ENCODE results near the gene KMO. TPM values are rescaled to one million over a fixed set of nuclear protein-coding genes. Genes with fewer than 3 reads are reported as not detected.

KMO gene
- total RNA-seq, 6 experiments from 2014 or later = 25.4 to 57.3 (median 28.3) TPM

DNA sequence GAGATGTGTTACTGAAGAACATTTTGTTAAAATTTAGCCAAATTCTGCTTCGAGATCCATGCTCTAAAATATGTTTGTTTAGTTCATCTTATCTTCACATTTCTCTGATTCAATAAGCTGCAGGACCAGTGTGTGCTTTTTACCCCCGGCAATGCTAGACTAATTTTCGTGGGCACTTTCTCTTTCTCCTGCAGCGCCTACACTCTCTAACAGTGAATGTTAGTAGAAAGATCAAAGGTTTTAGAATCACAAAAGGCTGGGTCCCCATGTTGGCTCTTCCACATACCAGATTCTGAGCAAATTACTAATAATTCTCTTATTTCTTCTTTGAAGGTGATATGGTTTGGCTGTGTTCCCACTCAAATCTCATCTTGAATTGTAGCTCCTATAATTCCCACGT, 99.5 kb downstream of the KMO start:
- ATAC-seq (peak; percentile 57 to 75 (median 70)), DNase-seq (no peak)
- no peak for TF ChIP-seq CTCF (IDR thresholded peaks at IDR 0.05)
- TF ChIP-seq POLR2A (IDR thresholded peaks at IDR 0.05) = no peak
- intact Hi-C loops (cut with DNase I) = loop anchor here in 1 of 2 donors (10.0 kb wide), 1 partner anchor 203 kb away; no protein-coding TSS in a partner anchor
- peaks cover 0 to 8% (median under 1%) of the 10 kb centered on the region in 4 donors for H3K36me3 ChIP-seq
- peaks cover 0 to 22% (median 1%) of the 10 kb centered on the region in 4 donors for H3K4me1 ChIP-seq
- peak overlapping the region in 1 of 3 donors; percentile 34 for H3K27ac ChIP-seq
- peak overlapping the region in 1 of 3 donors; percentile 18 for H3K4me3 ChIP-seq
- H3K9me3 ChIP-seq = no peaks in the 10 kb centered on the region
- WGBS (ENCODE audit: insufficient coverage, low coverage, low lambda C conversion rate, missing lambda C conversion rate) = 23% methylated on average over 5 of the region's 5 CpGs
- H3K27me3 ChIP-seq = no peaks in the 10 kb centered on the region

GRCh38 chr1:241632987-241633386, 100.8 kb downstream of the KMO start:
- peaks cover 0 to 8% (median under 1%) of the 10 kb centered on the region in 4 donors for H3K36me3 ChIP-seq
- no peak for TF ChIP-seq POLR2A (IDR thresholded peaks at IDR 0.05)
- no peak for TF ChIP-seq CTCF (IDR thresholded peaks at IDR 0.05)
- intact Hi-C loops (cut with DNase I) = loop anchor here in 1 of 2 donors (10.0 kb wide), 1 partner anchor 202 kb away; no protein-coding TSS in a partner anchor

GRCh38 chr1:241635556-241636152, 103.5 kb downstream of the KMO start:
- H3K4me3 ChIP-seq = no peak overlapping the region
- TF ChIP-seq POLR2A (IDR thresholded peaks at IDR 0.05) = no peak
- no peak for TF ChIP-seq CTCF (IDR thresholded peaks at IDR 0.05)
- H3K27ac ChIP-seq = no peak overlapping the region
- no peak for DNase-seq
- no peak for ATAC-seq
- no peaks in the 10 kb centered on the region for H3K27me3 ChIP-seq
- WGBS (ENCODE audit: insufficient coverage, low coverage, low lambda C conversion rate, missing lambda C conversion rate) = 89% methylated on average over 4 of the region's 4 CpGs
- H3K9me3 ChIP-seq = no peaks in the 10 kb centered on the region
- intact Hi-C loops (cut with DNase I) = loop anchor here in 1 of 2 donors (10.0 kb wide), 1 partner anchor 199 kb away; no protein-coding TSS in a partner anchor
- peaks cover 0 to 28% (median 2%) of the 10 kb centered on the region in 4 donors for H3K4me1 ChIP-seq
- peaks cover 0 to 8% (median under 1%) of the 10 kb centered on the region in 4 donors for H3K36me3 ChIP-seq

More at GRCh38 chr1:241632987-241633386, 100.8 kb downstream of the KMO start:
- DNase-seq (no peak), ATAC-seq (peak in 2 of 4 donors; percentile 30 to 47)
- WGBS (ENCODE audit: insufficient coverage, low coverage, low lambda C conversion rate, missing lambda C conversion rate) = 74% methylated on average over 3 of the region's 3 CpGs
- Histone ChIP-seq H3K4me1 (peaks cover 0 to 20% (median 1%) of the 10 kb centered on the region in 4 donors), H3K27me3 (no peaks in the 10 kb centered on the region), H3K4me3 (no peak overlapping the region), H3K27ac (no peak overlapping the region), H3K9me3 (no peaks in the 10 kb centered on the region)

GRCh38 chr1:241636291-241636690, 104.1 kb downstream of the KMO start:
- H3K4me3 ChIP-seq = no peak overlapping the region
- H3K27me3 ChIP-seq = no peaks in the 10 kb centered on the region
- peaks cover 0 to 24% (median 3%) of the 10 kb centered on the region in 4 donors for H3K4me1 ChIP-seq
- DNase-seq (no peak), ATAC-seq (no peak)
- 83% methylated on average over 1 of the region's 1 CpG for WGBS (ENCODE audit: insufficient coverage, low coverage, low lambda C conversion rate, missing lambda C conversion rate)
- H3K36me3 ChIP-seq = peaks cover 0 to 8% (median under 1%) of the 10 kb centered on the region in 4 donors
- no peak overlapping the region for H3K27ac ChIP-seq
- no peaks in the 10 kb centered on the region for H3K9me3 ChIP-seq
- intact Hi-C loops (cut with DNase I) = loop anchor here in 1 of 2 donors (10.0 kb wide), 1 partner anchor 199 kb away; no protein-coding TSS in a partner anchor
- TF ChIP-seq POLR2A (IDR thresholded peaks at IDR 0.05) = no peak
- TF ChIP-seq CTCF (IDR thresholded peaks at IDR 0.05) = no peak
